ENCODE results near the gene FAM83G. TPM values are rescaled to one million over a fixed set of nuclear protein-coding genes. Genes with fewer than 3 reads are reported as not detected.

The FAM83G gene
- total RNA-seq, 3 donors from 2014 or later (not counting 1 experiment from before 2014, with no cell fraction given): 3.8 to 6.5 (median 4.3) TPM

- Histone ChIP-seq H3K9me3 (ENCODE audit: control insufficient read depth, insufficient read depth, low read length) (no peaks in the 10 kb centered on the region), H3K36me3 (ENCODE audit: control insufficient read depth, insufficient read depth, low read length) (no peaks in the 10 kb centered on the region), H3K4me1 (ENCODE audit: control insufficient read depth, insufficient read depth, low read length) (peaks cover 11% of the 10 kb centered on the region), H3K27ac (ENCODE audit: low read length) (no peak overlapping the region), H3K27me3 (ENCODE audit: control insufficient read depth, insufficient read depth, low read length) (no peaks in the 10 kb centered on the region), H3K4me3 (ENCODE audit: low read length) (no peak overlapping the region)
- Mint-ChIP-seq H3K27me3 (ENCODE audit: low read depth in 2 of 2) (peaks cover 0 to 14% of the 10 kb centered on the region in 2 donors), H3K27ac (no peak overlapping the region), H3K36me3 (no peaks in the 10 kb centered on the region), H3K4me3 (no peak overlapping the region), H3K4me1 (peaks cover 4 to 6% of the 10 kb centered on the region in 2 donors), H3K9me3 (no peaks in the 10 kb centered on the region)
- no peak for TF ChIP-seq CTCF (IDR thresholded peaks at IDR 0.05)
- intact Hi-C loops (cut with micrococcal nuclease): no loop called here
- WGBS (ENCODE audit: insufficient coverage): 87% methylated on average over 16 of the region's 16 CpGs
- ATAC-seq (no peak), DNase-seq (peak in 1 of 2 donors; percentile 40)
Observed at GRCh38 chr17:18961634-18962493, 42.7 kb downstream of the FAM83G start.

GRCh38 chr17:18960803-18961511 lies 43.6 kb downstream of the FAM83G start:
- Mint-ChIP-seq H3K36me3 (no peaks in the 10 kb centered on the region), H3K27ac (no peak overlapping the region), H3K4me1 (peaks cover 4 to 6% of the 10 kb centered on the region in 2 donors), H3K9me3 (no peaks in the 10 kb centered on the region), H3K27me3 (ENCODE audit: low read depth in 2 of 2) (peaks cover 0 to 14% of the 10 kb centered on the region in 2 donors), H3K4me3 (no peak overlapping the region)
- H3K9me3 ChIP-seq (ENCODE audit: control insufficient read depth, insufficient read depth, low read length): no peaks in the 10 kb centered on the region
- peaks cover 11% of the 10 kb centered on the region for H3K4me1 ChIP-seq (ENCODE audit: control insufficient read depth, insufficient read depth, low read length)
- DNase-seq: peak; percentile 77 to 83
- H3K27ac ChIP-seq (ENCODE audit: low read length): no peak overlapping the region
- intact Hi-C loops (cut with micrococcal nuclease): no loop called here
- peak; percentile 80 to 98 (median 96) for ATAC-seq
- no peak overlapping the region for H3K4me3 ChIP-seq (ENCODE audit: low read length)
- peak; percentile 91 for TF ChIP-seq CTCF (IDR thresholded peaks at IDR 0.05)
- no peaks in the 10 kb centered on the region for H3K27me3 ChIP-seq (ENCODE audit: control insufficient read depth, insufficient read depth, low read length)
- no peaks in the 10 kb centered on the region for H3K36me3 ChIP-seq (ENCODE audit: control insufficient read depth, insufficient read depth, low read length)
- 39% methylated on average over 17 of the region's 17 CpGs for WGBS (ENCODE audit: insufficient coverage)

- H3K4me3 Mint-ChIP-seq: no peak overlapping the region
- Histone ChIP-seq H3K4me3 (ENCODE audit: low read length) (no peak overlapping the region), H3K27ac (ENCODE audit: low read length) (no peak overlapping the region), H3K4me1 (ENCODE audit: control insufficient read depth, insufficient read depth, low read length) (peaks cover 16% of the 10 kb centered on the region), H3K36me3 (ENCODE audit: control insufficient read depth, insufficient read depth, low read length) (no peaks in the 10 kb centered on the region), H3K9me3 (ENCODE audit: control insufficient read depth, insufficient read depth, low read length) (no peaks in the 10 kb centered on the region), H3K27me3 (ENCODE audit: control insufficient read depth, insufficient read depth, low read length) (no peaks in the 10 kb centered on the region)
- no peak overlapping the region for H3K27ac Mint-ChIP-seq
- ATAC-seq (no peak), DNase-seq (no peak)
- H3K4me1 Mint-ChIP-seq: peaks cover 9 to 10% of the 10 kb centered on the region in 2 donors
- no peak for TF ChIP-seq CTCF (IDR thresholded peaks at IDR 0.05)
- no peaks in the 10 kb centered on the region for H3K9me3 Mint-ChIP-seq
- no peaks in the 10 kb centered on the region for H3K36me3 Mint-ChIP-seq
- 97% methylated on average over 15 of the region's 15 CpGs for WGBS (ENCODE audit: insufficient coverage)
- intact Hi-C loops (cut with micrococcal nuclease): no loop called here
- peaks cover 0 to 16% of the 10 kb centered on the region in 2 donors for H3K27me3 Mint-ChIP-seq (ENCODE audit: low read depth in 2 of 2)
Observed at GRCh38 chr17:18960241-18960665, 44.3 kb downstream of the FAM83G start.

All from natural killer cell (primary cell).